NCI-H2196 (cell line): ENCODE measurements around the gene CD72.

ENCODE experiments used
- DNase-seq: peaks from one replicate; lab custom pipeline; 2025; ENCODE audit not compliant: unreplicated experiment; lab: John Stamatoyannopoulos, UW

CD72 gene

DNA sequence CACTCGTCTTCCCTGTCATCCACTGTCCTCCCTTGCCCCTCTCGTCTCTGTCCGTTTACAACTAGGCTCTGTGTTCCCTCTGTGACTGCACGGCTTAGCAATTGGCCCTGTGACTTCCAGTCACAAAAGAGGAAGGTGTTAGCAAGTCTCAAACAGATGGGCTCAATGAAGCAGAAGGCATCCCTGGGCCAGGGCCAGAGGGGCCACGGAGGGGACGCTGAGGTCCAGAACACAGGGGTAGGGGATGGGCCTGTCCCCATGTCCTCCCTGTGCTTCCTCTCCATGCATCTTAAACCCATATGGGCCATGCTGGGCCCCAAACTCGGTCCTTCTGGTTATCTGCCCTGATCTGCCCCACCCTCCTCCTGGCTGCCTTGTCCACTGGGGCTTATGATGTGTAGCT is at the start of gene CD72:
TSS of gene CD72 (minus strand) at position 89 of the 403 bp plus-strand sequence. CDS start 110 bp downstream, outside the sequence.
- no peak for DNase-seq

- no peak for DNase-seq
These were observed 49.7 kb upstream of the CD72 start for GRCh38 chr9:35667939-35668338.

GRCh38 chr9:35666549-35666948 is 48.3 kb upstream of the CD72 start:
- DNase-seq: no peak

DNA sequence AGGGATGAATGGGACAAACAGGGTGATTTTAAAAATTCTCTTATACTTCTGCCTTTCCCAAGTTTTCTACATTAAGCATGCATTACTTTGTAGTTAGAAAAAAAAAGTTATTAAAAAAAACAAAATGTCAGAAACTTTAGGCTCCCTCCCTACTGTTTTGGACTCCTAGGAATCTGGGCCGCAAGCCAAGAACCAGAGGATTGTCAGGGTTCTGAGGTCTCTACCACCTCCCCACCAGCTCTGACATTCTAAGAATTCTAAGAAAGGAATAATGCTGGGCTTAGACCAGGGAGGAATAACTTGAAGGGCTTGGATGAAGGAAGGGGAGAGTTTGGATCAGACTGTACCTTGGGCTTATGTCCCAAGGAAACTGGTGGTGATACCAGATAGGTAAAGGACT is 47.8 kb upstream of the CD72 start:
- no peak for DNase-seq

DNA sequence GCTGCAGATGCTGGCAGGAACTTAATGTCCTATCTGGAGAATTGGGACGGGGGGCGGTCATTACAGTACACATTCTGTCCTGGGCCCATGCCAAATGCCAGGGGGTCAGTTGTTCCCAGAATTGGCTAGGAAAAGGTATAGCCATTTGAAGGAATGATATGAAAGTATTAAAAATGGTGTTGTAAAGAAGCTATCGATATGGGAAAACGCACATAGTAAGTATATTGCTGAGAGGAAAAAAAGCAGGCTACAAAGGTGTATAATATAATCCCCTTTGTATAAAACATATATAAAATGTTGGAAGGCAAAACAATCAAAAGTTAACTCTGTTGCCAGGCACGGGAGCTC is 47.2 kb upstream of the CD72 start:
- DNase-seq: no peak

DNA sequence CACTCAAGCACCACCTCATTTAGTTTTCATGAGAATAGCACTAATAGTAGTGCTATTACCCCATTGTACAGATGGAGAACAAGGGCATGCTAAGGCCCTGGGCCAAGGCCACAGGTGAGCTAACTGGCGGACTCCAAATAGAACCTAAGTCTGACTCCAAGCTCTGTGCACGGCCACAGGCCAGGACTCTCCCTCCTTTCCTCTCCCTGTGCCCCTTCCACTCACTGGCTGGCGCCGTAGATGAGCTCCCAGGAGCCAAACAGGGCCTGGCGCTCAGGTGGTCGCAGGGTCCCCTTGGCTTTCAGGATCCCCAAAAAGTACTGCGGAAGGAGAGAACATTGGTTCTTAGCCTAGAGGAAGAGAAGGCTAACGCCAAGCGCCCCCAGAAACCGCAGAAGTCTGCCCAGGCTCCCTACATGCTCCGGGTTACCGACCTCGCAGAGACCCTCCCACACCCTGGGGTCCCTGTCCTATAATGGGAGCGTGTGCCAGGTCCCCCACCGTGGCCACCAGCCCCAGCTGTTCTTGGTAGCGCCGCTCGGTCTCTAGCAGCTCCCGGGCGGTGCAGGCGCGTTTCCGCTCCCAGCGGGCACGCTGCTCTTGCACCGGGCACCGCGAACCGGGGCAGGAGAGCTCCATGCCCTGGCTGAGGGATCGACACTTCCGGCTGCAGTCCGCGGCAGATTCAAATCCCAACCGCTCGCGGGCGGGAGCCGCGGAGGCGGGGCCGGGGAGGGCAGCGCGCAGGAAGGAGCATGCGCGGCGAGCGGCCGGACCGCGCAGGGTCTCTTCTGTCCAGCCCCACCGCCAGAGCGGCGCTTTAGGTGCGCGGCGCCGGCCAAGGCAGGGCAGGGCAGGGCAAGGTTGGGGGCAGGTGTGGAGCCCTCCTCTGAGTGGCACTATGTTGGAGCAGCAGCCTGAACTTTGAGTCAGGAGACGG is 46.6 kb upstream of the CD72 start, which contains the start of gene ARHGEF39:
TSS of gene ARHGEF39 (minus strand) at position 665 of the 940 bp plus-strand sequence. CDS start at position 639, 26 bp downstream.
- peak; percentile 89 for DNase-seq

- no peak for DNase-seq
These were observed 44.2 kb upstream of the CD72 start for GRCh38 chr9:35662437-35662836.

- DNase-seq: no peak
These were observed 43.6 kb upstream of the CD72 start for GRCh38 chr9:35661756-35662350.

GRCh38 chr9:35660966-35661415 is 42.8 kb upstream of the CD72 start:
- DNase-seq: peak; percentile 47

GRCh38 chr9:35659340-35659739 is 41.1 kb upstream of the CD72 start:
- DNase-seq: no peak

GRCh38 chr9:35658968-35659220 is 40.7 kb upstream of the CD72 start:
- DNase-seq: no peak

DNA sequence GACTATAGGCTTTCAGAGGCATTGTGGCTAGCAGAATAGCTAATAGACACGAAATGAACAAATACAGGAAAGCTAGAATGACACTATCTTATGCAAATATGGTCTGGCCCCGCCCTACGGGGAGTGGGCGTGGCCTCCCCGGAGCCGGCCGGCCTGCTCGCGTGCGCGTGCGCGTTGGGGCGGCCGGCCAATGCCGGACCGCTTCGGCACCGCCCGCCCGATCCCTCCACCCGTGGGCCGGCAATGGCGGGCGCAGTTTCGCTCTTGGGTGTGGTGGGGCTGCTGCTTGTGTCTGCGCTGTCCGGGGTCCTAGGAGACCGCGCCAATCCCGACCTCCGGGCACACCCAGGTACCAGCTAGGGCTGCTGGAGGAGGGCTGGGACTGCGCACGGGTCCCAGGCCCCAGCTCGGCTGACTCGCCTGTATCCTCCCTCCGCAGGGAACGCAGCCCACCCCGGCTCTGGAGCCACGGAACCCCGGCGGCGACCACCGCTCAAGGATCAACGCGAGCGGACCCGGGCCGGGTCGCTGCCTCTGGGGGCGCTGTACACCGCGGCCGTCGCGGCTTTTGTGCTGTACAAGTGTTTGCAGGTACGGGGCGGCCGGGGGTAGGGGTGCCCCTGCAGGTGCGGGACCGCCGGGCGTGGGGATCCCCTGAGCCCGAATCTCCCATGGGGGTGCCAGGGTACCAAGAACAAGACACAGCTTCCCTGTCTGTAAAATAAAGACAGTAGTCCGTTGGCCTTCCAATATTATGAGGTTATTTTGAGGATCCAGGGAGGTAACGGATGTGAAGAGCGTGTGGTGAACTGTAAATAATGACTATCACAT is 40.1 kb upstream of the CD72 start, which contains the start of gene CCDC107:
TSS of gene CCDC107 (plus strand) at position 156 of the 831 bp plus-strand sequence. CDS start at position 244, 88 bp downstream.
- peak; percentile 91 for DNase-seq

- DNase-seq: peak; percentile 98
These were observed 39.4 kb upstream of the CD72 start, which contains the start of gene RMRP for GRCh38 chr9:35657546-35658136. TSS of gene RMRP (minus strand) at chr9:35658019.

GRCh38 chr9:35656831-35657545 is 38.8 kb upstream of the CD72 start:
- no peak for DNase-seq

DNA sequence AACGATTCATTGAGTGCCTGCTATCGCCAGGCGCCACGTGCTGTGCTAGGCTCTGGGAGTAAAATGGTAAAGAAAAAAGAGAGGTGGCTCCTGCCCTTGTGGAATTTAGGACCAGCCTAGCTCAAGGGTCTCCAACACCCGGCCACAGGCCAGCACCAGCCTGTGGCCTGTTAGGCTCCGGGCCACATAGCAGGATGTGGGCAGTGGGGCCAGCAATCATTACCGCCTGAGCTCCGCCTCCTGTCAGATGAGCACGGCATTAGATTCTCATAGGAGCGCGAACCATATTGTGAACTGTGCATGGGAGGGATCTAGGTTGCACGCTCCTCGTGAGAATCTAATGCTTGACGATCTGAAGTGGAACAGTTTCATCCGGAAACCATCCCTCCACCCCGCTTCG is 38.1 kb upstream of the CD72 start:
- no peak for DNase-seq

DNA sequence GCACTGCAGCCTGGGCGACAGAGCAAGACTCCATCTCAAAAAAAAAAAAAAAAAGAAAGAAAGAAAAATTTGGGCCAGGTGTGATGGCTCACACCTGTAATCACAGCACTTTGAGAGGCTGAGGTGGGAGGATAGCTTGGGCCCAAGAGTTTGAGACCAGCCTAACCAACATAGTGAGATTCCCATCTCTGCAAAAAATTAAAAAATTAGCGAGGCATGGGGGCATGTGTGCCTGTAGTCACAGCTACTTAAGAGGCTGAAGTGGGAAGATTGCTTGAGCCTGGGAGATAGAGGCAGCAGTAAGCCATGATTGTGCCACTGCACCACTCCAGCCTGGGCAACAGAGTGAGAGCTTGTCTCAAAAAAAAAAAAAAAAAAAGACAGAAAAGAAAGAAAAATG is 35.4 kb upstream of the CD72 start:
- no peak for DNase-seq

DNA sequence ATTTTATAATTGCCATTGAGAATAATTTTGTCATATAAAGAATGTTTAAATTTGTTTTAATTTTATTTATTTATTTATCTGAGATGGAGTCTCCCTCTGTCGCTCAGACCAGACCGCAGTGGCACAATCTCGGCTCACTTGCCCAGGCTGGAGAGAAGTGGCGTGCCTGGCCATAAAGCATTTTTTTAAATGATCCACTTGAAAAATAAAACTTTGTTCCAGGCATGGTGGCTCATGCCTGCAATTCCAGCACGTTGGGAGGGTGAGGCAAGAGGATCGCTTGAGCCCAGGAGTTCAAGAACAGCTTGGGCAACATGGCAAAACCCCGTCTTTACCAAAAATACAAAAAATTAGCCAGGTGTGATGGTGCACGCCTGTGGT is 34.6 kb upstream of the CD72 start:
- no peak for DNase-seq

DNA sequence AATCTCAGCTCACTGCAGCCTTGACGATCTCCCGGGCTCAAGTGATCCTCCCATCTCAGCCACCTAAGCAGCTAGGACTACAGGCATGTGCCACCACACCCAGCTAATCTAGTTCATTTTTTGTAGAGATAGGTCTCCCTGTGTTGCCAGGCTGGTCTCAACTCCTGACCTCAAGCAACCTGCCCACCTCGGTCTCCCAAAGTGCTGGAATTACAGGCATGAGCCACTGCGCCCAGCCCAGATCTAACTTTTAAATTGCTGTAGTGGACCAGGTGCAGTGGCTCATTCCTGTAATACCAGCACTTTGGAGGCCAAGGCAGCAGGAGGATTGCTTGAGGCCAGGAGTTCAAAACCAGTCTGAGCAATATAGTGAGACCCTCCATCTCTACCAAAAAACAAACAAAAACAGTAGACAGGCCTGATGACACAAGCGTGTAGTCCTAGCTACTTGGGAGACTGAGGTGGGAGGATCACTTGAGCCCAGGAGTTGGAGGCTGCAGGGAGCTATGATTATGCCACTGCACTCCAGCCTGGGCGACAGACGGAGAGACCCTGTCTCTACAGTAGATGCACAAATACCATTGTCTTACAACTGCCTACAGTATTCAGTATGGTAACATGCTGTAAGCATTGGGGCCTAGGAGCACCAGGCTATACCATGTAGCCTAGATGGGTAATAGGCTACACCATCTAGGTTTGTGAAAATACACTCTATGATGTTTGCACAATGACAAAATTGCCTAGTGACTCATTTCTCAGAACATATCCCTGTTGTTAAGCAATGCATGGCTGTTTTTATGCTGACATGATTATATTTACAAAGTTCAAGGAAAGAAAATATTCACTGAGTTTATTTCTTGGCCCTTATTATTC is 34.0 kb upstream of the CD72 start:
- DNase-seq: no peak

DNA sequence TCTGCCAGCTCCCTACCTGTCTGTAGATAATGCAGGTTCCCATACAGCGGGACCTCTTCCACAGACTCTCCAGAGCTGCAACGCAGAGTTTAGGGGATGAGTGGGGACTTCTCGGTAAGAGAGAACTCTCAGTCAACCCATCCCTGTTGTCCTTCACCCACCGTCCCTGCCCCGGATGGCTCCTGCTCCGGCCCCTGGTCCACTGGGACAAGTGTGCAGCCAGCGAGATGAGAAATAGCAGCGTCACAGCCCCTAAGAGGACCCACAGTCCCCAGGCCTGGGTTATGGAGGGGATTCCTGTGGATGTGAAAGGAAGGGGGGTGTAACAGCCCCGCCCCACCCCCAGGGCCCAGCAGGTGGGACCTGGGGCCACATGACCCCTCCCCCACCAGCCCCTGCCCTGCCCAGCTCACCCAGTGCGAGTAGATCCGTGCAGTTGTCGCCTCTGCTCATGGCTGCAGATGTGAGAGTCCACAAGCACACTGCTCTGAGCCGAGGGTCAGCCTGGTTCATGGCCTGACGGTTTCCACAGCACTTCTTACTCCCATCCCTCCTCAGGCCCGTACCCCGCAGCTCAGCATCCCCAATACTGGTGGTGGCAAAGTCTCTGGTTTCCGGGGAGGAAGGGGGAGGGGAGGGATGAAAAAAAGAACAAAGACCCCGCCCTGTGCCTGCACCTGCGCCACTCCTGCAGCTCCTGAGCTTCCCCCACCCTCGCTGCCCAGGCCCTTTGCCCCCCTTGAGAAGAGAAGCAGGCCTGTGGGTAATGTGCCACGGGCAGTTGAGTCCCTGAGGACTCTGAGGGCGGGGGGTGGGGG is 32.3 kb upstream of the CD72 start, which contains the start of gene SIT1:
TSS of gene SIT1 (minus strand) at position 591 of the 818 bp plus-strand sequence. CDS start at position 513, 78 bp downstream.
- DNase-seq: no peak
